H9 (cell line): ENCODE results near the gene RPP25. TPM values are rescaled to one million over a fixed set of nuclear protein-coding genes. Genes with fewer than 3 reads are reported as not detected.
A peak's percentile ranks its signal among the peaks of the same experiment; 100 is the strongest.

Experiments
- DNase-seq: peaks from one replicate; pipeline ENCODE4 v3.0.0-alpha.2; 2017
- H2AFZ ChIP-seq: one replicate; pipeline ENCODE4 v1.6.1; 2013; ENCODE audit warnings: mild to moderate bottlenecking, low read length, control low read depth, moderate library complexity
- H2AK5ac ChIP-seq: 2 replicates; pipeline ENCODE4 v1.6.1; 2013; ENCODE audit warnings: low read length, control low read depth, mixed read lengths; ENCODE audit not compliant: insufficient read length
- H2BK120ac ChIP-seq: one replicate; pipeline ENCODE4 v1.6.1; 2013; ENCODE audit warnings: low read depth, mild to moderate bottlenecking, low read length, control low read depth, inconsistent platforms; ENCODE audit not compliant: poor library complexity, severe bottlenecking
- H2BK12ac ChIP-seq: 2 replicates; pipeline ENCODE4 v1.6.1; 2013; ENCODE audit warnings: low read length, control low read depth, mixed read lengths, low read depth; ENCODE audit not compliant: insufficient read length
- H2BK15ac ChIP-seq: 2 replicates; pipeline ENCODE4 v1.6.1; 2013; ENCODE audit warnings: low read depth, low read length, control low read depth
- H2BK20ac ChIP-seq: one replicate; pipeline ENCODE4 v1.6.1; 2013; ENCODE audit warnings: low read depth, mild to moderate bottlenecking, low read length, control low read depth, inconsistent platforms; ENCODE audit not compliant: poor library complexity, severe bottlenecking
- H2BK5ac ChIP-seq: 2 replicates; pipeline ENCODE4 v1.6.1; 2013; ENCODE audit warnings: low read length, control low read depth, mixed read lengths; ENCODE audit not compliant: insufficient read length
- H3K14ac ChIP-seq: 2 replicates; pipeline ENCODE4 v1.6.1; 2013; ENCODE audit warnings: low read length, control low read depth; ENCODE audit not compliant: insufficient read depth
- H3K18ac ChIP-seq: 2 replicates; pipeline ENCODE4 v1.6.1; 2013; ENCODE audit warnings: low read depth, mild to moderate bottlenecking, mixed read lengths, low read length, control low read depth; ENCODE audit not compliant: insufficient read length
- H3K23ac ChIP-seq: 2 replicates; pipeline ENCODE4 v1.6.1; 2013; ENCODE audit warnings: low read length, control low read depth, mixed read lengths, low read depth; ENCODE audit not compliant: insufficient read length
- H3K23me2 ChIP-seq: 2 replicates; pipeline ENCODE4 v1.6.1; 2013; ENCODE audit warnings: low read depth, mild to moderate bottlenecking, mixed read lengths, low read length, control low read depth; ENCODE audit not compliant: insufficient read length, poor library complexity, severe bottlenecking
- H3K27ac ChIP-seq: 2 replicates; pipeline ENCODE4 v1.5.1; 2013; ENCODE audit warnings: low read length, control low read depth, mixed read lengths, low read depth; ENCODE audit not compliant: insufficient read length
- H3K27me3 ChIP-seq: 2 replicates; pipeline ENCODE4 v1.6.1; 2013; ENCODE audit warnings: low read length, control low read depth, inconsistent platforms; ENCODE audit not compliant: insufficient read depth
- H3K4ac ChIP-seq: 2 replicates; pipeline ENCODE4 v1.6.1; 2013; ENCODE audit warnings: low read depth, mild to moderate bottlenecking, control low read depth, inconsistent platforms, low read length, moderate library complexity
- H3K4me1 ChIP-seq: 2 replicates; pipeline ENCODE4 v1.6.1; 2013; ENCODE audit warnings: low read length, control low read depth, inconsistent platforms; ENCODE audit not compliant: insufficient read depth
- H3K4me2 ChIP-seq: 2 replicates; pipeline ENCODE4 v1.6.1; 2013; ENCODE audit warnings: low read length, control low read depth, mixed read lengths; ENCODE audit not compliant: insufficient read length, insufficient read depth
- H3K56ac ChIP-seq: 2 replicates; pipeline ENCODE4 v1.6.1; 2013; ENCODE audit warnings: low read depth, mild to moderate bottlenecking, mixed read lengths, low read length, control low read depth; ENCODE audit not compliant: insufficient read length
- H3K79me1 ChIP-seq: 2 replicates; pipeline ENCODE4 v1.6.1; 2013; ENCODE audit warnings: low read depth, mild to moderate bottlenecking, moderate library complexity, low read length, control low read depth, inconsistent platforms; ENCODE audit not compliant: insufficient read depth, poor library complexity, severe bottlenecking
- H3K79me2 ChIP-seq: 2 replicates; pipeline ENCODE4 v1.6.1; 2013; ENCODE audit warnings: low read length, control low read depth, inconsistent platforms; ENCODE audit not compliant: insufficient read depth
- H3K9ac ChIP-seq: 2 replicates; pipeline ENCODE4 v1.6.1; 2013; ENCODE audit warnings: low read length, control low read depth, mixed read lengths; ENCODE audit not compliant: insufficient read length; ENCODE audit errors: extremely low read depth
- H3K9me3 ChIP-seq: one replicate; pipeline ENCODE4 v1.6.1; 2013; ENCODE audit warnings: low read depth, low read length, inconsistent platforms; ENCODE audit not compliant: control insufficient read depth
- H3T11ph ChIP-seq: one replicate; pipeline ENCODE4 v1.6.1; 2013; ENCODE audit warnings: mild to moderate bottlenecking, low read length, control low read depth, inconsistent platforms
- H4K20me1 ChIP-seq: one replicate; pipeline ENCODE4 v1.6.1; 2013; ENCODE audit not compliant: control insufficient read depth, insufficient read length, insufficient read depth
- H4K5ac ChIP-seq: 2 replicates; pipeline ENCODE4 v1.6.1; 2013; ENCODE audit warnings: low read depth, mild to moderate bottlenecking, mixed read lengths, low read length, control low read depth; ENCODE audit not compliant: insufficient read length
- H4K8ac ChIP-seq: replicated peaks from 2 replicates; pipeline ENCODE4 v1.6.1; 2013; ENCODE audit warnings: low read length, control low read depth, mixed read lengths, low read depth; ENCODE audit not compliant: insufficient read length
- H4K91ac ChIP-seq: 2 replicates; pipeline ENCODE4 v1.6.1; 2013; ENCODE audit warnings: low read depth, mild to moderate bottlenecking, moderate library complexity, mixed read lengths, low read length, control low read depth; ENCODE audit not compliant: insufficient read length
- H3K27ac Mint-ChIP-seq, 3 experiments: 2 replicates in 2 of 3; 3 replicates in 1 of 3; pipeline ENCODE4 v1.8.0; 2020 to 2021; ENCODE audit warnings: mixed read lengths in 3 of 3, mild to moderate bottlenecking in 1 of 3, moderate library complexity in 1 of 3
- H3K27me3 Mint-ChIP-seq: 2 replicates; pipeline ENCODE4 v1.8.0; 2021; ENCODE audit warnings: low read depth, mild to moderate bottlenecking, moderate library complexity, mixed read lengths
- H3K36me3 Mint-ChIP-seq, 3 experiments: 2 replicates in 2 of 3; 3 replicates in 1 of 3; pipeline ENCODE4 v1.8.0; 2020 to 2021; ENCODE audit warnings: low read depth in 3 of 3, mixed read lengths in 3 of 3; ENCODE audit not compliant: insufficient read depth in 1 of 3
- H3K4me1 Mint-ChIP-seq, 2 experiments: 2 replicates each; pipeline ENCODE4 v1.8.0; 2020; ENCODE audit warnings: mixed read lengths in 2 of 2
- H3K4me3 Mint-ChIP-seq, 2 experiments: 2 replicates in 1 of 2; 3 replicates in 1 of 2; pipeline ENCODE4 v1.8.0; 2020 to 2021; ENCODE audit warnings: mild to moderate bottlenecking in 2 of 2, mixed read lengths in 2 of 2, moderate library complexity in 1 of 2
- H3K9me3 Mint-ChIP-seq, 2 experiments: 2 replicates in 1 of 2; 3 replicates in 1 of 2; pipeline ENCODE4 v1.8.0; 2020; ENCODE audit warnings: mild to moderate bottlenecking in 2 of 2, mixed read lengths in 2 of 2, moderate library complexity in 1 of 2
- WGBS: extraction: QIAGEN DNeasy Blood & Tissue Kit; methylation state at CpG from one replicate; pipeline ENCODE4 v1.1.7; 2013; ENCODE audit warnings: missing lambda C conversion rate, low lambda C conversion rate, mixed read lengths; ENCODE audit not compliant: insufficient read length; ENCODE audit errors: extremely low coverage; 5-methylcytosine and 5-hydroxymethylcytosine counted together
- total RNA-seq: library from RNA; stranded (reverse); gene quantifications from 2 replicates; pipeline ENCODE4 v1.2.1, GENCODE V29; 2021
- TF ChIP-seq, protein P1 (sequence below): fragments of 200-600 bp; sonication (generic); conservative IDR thresholded peaks from 3 replicates; pipeline ENCODE4 v1.8.0; 2021; ENCODE audit warnings: antibody characterized with exemption, mild to moderate bottlenecking

Gene RPP25
- total RNA-seq, 1 experiment from 2014 or later, result 12.6 TPM

DNA sequence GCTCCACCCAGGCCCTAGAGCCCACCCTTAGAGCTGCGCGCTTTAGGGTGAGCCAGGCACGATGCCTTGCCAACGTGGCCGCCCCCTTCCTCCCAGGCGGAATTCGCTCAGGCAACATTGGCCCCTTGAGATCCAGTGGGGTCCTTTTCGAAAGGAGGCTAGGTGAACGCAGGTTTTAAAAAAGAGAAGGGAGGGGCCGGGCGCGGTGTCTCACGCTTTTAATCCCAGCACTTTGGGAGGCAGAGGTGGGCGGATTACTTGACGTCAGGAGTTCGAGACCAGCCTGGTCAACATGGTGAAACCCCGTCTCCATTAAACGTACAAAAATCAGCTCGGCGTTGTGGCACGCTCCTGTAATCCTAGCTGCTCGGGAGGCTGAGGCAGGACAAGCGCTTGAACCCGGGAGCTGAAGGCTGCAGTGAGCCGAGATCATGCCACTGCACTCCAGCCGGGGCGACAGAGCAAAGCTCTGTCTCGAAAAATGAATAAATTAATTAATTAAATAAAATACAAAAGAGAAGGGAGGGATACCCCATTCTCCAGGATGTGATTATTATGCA lies 984 bp upstream of the RPP25 start:
- Histone ChIP-seq H3K4ac (no peak overlapping the region), H3K9ac (no peak overlapping the region), H3K18ac (peak overlapping the region; percentile 56), H3K27ac (no peak overlapping the region), H3K14ac (peak overlapping the region; percentile 31; the same call in 1 of the 2 replicates), H4K20me1 (no peaks in the 10 kb centered on the region), H3K56ac (no peak overlapping the region), H3K9me3 (no peaks in the 10 kb centered on the region), H3K23ac (no peak overlapping the region), H4K91ac (no peak overlapping the region), H2BK12ac (no peak overlapping the region), H4K5ac (no peak overlapping the region), H3K4me1 (no peaks in the 10 kb centered on the region; the same call in 1 of the 2 replicates), H2AFZ (no peak overlapping the region), H3T11ph (no peak overlapping the region), H3K79me2 (peaks cover 3% of the 10 kb centered on the region; the same call in 1 of the 2 replicates), H3K4me2 (peak overlapping the region; percentile 72), H2BK15ac (no peak overlapping the region), H3K23me2 (peaks cover 34% of the 10 kb centered on the region), H4K8ac (no peak overlapping the region), H2BK20ac (no peak overlapping the region), H3K27me3 (peaks cover 11% of the 10 kb centered on the region; the same call in 1 of the 2 replicates), H2AK5ac (no peak overlapping the region), H2BK5ac (no peak overlapping the region), H2BK120ac (no peak overlapping the region), H3K79me1 (no peaks in the 10 kb centered on the region)
- Mint-ChIP-seq H3K9me3 (no peaks in the 10 kb centered on the region), H3K27ac (no peak overlapping the region), H3K36me3 (peaks cover 0 to 2% (median 0%) of the 10 kb centered on the region in 3 experiments; a peak in 2 of 7 replicates), H3K4me1 (peaks cover 22 to 32% of the 10 kb centered on the region in 2 experiments), H3K27me3 (peaks cover 73% of the 10 kb centered on the region), H3K4me3 (peak overlapping the region; percentile 67 to 84)
- WGBS, result no CpG with 5 or more reads among the region's 28 CpGs
- DNase-seq, result peak; percentile 53
- TF ChIP-seq, protein P1, sequence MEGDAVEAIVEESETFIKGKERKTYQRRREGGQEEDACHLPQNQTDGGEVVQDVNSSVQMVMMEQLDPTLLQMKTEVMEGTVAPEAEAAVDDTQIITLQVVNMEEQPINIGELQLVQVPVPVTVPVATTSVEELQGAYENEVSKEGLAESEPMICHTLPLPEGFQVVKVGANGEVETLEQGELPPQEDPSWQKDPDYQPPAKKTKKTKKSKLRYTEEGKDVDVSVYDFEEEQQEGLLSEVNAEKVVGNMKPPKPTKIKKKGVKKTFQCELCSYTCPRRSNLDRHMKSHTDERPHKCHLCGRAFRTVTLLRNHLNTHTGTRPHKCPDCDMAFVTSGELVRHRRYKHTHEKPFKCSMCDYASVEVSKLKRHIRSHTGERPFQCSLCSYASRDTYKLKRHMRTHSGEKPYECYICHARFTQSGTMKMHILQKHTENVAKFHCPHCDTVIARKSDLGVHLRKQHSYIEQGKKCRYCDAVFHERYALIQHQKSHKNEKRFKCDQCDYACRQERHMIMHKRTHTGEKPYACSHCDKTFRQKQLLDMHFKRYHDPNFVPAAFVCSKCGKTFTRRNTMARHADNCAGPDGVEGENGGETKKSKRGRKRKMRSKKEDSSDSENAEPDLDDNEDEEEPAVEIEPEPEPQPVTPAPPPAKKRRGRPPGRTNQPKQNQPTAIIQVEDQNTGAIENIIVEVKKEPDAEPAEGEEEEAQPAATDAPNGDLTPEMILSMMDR, result no peak
